ENCODE measurements around the gene PSMF1.

The PSMF1 gene

GRCh38 chr20:1174787-1175186 is 56.4 kb downstream of the PSMF1 start:
- no peak for TF ChIP-seq CTCF (IDR thresholded peaks at IDR 0.05)

DNA sequence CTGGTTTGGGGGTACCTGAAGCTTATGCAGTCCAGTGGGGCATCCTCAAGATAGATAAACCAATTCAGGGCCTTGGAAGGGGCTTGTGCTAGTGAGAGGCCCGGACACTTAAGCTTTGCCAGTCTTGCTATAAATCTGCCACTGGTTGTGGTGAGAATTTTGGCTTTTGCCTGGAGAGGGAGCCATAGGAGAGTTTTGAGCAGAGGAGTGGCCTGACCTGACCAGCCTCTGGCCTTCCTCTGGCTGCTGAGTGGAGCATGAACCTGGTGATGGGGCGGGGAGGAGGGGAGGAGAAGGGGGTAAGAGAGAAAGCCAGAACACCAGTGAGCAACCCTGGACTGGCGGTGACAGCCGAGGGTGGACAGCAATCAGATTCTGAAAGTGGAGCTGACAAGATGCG is 59.3 kb downstream of the PSMF1 start:
- TF ChIP-seq CTCF (IDR thresholded peaks at IDR 0.05), result no peak

GRCh38 chr20:1178103-1178502 is 59.7 kb downstream of the PSMF1 start:
- no peak for TF ChIP-seq CTCF (IDR thresholded peaks at IDR 0.05)

- no peak for TF ChIP-seq CTCF (IDR thresholded peaks at IDR 0.05)
Observed at GRCh38 chr20:1178623-1179022, 60.2 kb downstream of the PSMF1 start.

- TF ChIP-seq CTCF (IDR thresholded peaks at IDR 0.05), result no peak
Observed at GRCh38 chr20:1180949-1181348, 62.5 kb downstream of the PSMF1 start.

DNA sequence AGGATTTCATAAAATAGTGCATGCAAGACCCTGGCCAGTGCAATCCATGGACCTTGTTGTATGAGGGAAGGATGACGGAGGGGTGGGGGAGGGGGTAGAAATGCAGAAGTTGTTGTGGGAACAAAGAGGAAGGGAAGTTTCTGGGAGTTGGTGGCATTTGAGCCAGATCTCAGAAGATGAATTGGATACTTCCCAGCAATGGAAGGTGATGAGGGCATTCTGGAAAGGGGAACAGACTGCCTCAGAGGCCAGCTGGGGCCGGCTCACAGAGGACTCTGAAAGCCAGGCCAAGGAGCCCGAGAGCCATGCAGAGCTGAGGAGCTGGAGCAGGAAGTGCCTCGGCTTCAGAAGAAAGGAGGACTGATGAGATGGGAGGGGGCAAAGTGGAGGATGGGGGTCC is 63.7 kb downstream of the PSMF1 start:
- TF ChIP-seq CTCF (IDR thresholded peaks at IDR 0.05), result no peak

DNA sequence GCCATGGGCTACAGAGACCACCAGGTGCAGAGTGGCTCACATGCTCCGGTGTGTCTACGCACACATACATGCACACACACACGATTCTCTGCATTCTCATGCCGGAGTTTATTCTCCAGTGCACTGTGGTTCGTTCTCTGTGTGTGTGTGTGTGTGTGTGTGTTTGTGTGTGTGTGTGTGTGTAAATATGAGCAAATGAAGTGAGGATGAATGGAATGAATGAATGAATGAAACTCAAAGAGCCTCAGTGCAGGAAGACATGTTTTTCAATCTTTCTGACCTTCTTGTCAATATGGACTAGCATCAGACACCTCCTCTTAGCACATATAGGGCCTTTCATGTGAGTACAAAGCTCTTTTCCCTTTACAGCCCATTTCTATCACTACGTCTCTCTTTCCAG is 64.8 kb downstream of the PSMF1 start:
- TF ChIP-seq CTCF (IDR thresholded peaks at IDR 0.05), result no peak

DNA sequence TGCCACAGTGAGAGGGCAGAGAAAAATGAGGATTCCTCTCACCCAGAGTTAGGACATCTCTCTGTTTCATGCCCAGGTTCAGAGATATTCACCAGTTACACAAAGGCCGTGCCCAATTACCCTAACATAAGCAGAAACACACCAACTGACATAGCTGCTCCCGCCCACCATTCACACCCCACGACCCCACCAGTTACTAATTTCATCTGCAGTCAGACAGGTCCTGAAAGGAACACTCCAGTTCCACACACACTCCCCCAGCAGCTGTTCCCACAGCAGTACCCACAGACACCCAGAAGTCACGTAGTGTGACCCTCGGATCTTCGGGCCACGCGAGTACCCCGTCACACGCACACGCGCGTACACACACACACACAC is 65.8 kb downstream of the PSMF1 start:
- no peak for TF ChIP-seq CTCF (IDR thresholded peaks at IDR 0.05)

All from LNCAP (cell line).